Measurements from ENCODE around the gene C9orf72.

C9orf72 gene

DNA sequence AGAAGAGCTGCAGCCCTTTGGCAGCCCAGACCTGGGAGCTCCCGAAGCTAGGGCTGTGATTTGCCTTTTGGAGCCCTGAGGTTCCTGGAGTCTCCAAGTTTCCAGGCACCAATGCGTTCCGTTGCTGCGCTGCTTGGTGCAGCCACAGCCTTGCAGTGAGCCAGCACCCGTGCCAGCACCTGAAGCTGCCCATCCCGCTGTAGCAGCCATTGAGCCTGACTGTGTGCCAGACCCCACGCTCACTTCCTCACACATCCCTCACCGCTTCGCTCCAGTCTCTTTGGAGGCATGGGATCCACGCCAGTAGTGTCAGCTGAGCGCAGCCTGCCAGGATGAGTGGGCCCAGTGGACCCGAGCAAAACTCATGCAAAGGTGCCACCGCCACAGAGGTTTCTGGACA, 22.5 kb upstream of the C9orf72 start:
- no peaks in the 10 kb centered on the region for H3K4me1 ChIP-seq (ENCODE audit: low read length)
- H3K9me2 ChIP-seq (replicated peaks; ENCODE audit: insufficient read depth, low read length) = no peaks in the 10 kb centered on the region
- no peaks in the 10 kb centered on the region for H3K27me3 ChIP-seq (replicated peaks; ENCODE audit: insufficient read depth, low read length)
- DNase-seq = no peak
- no peak overlapping the region for H3K4me2 ChIP-seq (ENCODE audit: low read depth, low read length)
- no peak overlapping the region for H2AFZ ChIP-seq (ENCODE audit: low read length)
- no peaks in the 10 kb centered on the region for H3K79me2 ChIP-seq (ENCODE audit: low read length)
- no peaks in the 10 kb centered on the region for H3K36me3 ChIP-seq (replicated peaks; ENCODE audit: insufficient read depth, low read length)
- H3K9me3 ChIP-seq (replicated peaks; ENCODE audit: insufficient read depth, low read length) = no peaks in the 10 kb centered on the region
- no peak for TF ChIP-seq EZH2 (optimal IDR thresholded peaks at IDR 0.05; ENCODE audit: low read depth, low read length)
- no peak for TF ChIP-seq CTCF (IDR thresholded peaks at IDR 0.05; ENCODE audit: low read length)
- TF ChIP-seq EZH2phosphoT487 (IDR thresholded peaks at IDR 0.05; ENCODE audit: low read length) = no peak
- no peak overlapping the region for H3K27ac ChIP-seq (ENCODE audit: low read length)
- no peaks in the 10 kb centered on the region for H3F3A ChIP-seq (ENCODE audit: insufficient read depth, low read length)
- no peak overlapping the region for H3K9ac ChIP-seq (ENCODE audit: low read length)
- no peak overlapping the region for H3K4me3 ChIP-seq (ENCODE audit: low read length)
- H4K20me1 ChIP-seq (ENCODE audit: insufficient read depth, low read length) = no peaks in the 10 kb centered on the region

DNA sequence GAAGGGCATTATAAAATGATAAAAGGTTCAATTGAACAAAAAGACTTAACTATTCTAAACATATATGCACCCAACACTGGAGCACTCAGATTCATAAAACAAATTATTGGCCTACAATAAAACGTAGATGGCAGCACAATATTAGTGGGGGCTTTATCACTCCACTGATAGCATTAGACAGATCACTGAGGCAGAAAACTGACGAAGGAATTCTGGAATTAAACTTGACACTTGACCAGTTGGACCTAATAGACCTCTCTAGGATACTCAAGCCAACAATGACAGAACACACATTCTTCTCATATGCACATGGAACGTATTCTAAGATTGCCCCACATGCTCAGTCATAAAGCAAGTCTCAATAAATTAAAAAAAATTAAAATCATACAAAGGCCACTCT, 18.4 kb upstream of the C9orf72 start:
- no peak overlapping the region for H2AFZ ChIP-seq (ENCODE audit: low read length)
- H3K27ac ChIP-seq (ENCODE audit: low read length) = peak overlapping the region; percentile 29; the same call in 1 of the 2 replicates
- no peaks in the 10 kb centered on the region for H3K9me2 ChIP-seq (replicated peaks; ENCODE audit: insufficient read depth, low read length)
- no peaks in the 10 kb centered on the region for H4K20me1 ChIP-seq (ENCODE audit: insufficient read depth, low read length)
- no peaks in the 10 kb centered on the region for H3K4me1 ChIP-seq (ENCODE audit: low read length)
- H3K9me3 ChIP-seq (replicated peaks; ENCODE audit: insufficient read depth, low read length) = no peaks in the 10 kb centered on the region
- TF ChIP-seq EZH2phosphoT487 (IDR thresholded peaks at IDR 0.05; ENCODE audit: low read length) (no peak), CTCF (IDR thresholded peaks at IDR 0.05; ENCODE audit: low read length) (no peak)
- no peak overlapping the region for H3K4me3 ChIP-seq (ENCODE audit: low read length)
- H3K36me3 ChIP-seq (replicated peaks; ENCODE audit: insufficient read depth, low read length) = no peaks in the 10 kb centered on the region
- no peak overlapping the region for H3K9ac ChIP-seq (ENCODE audit: low read length)
- H3F3A ChIP-seq (ENCODE audit: insufficient read depth, low read length) = no peaks in the 10 kb centered on the region
- no peak overlapping the region for H3K4me2 ChIP-seq (ENCODE audit: low read depth, low read length)
- DNase-seq = no peak
- no peaks in the 10 kb centered on the region for H3K79me2 ChIP-seq (ENCODE audit: low read length)
- no peaks in the 10 kb centered on the region for H3K27me3 ChIP-seq (replicated peaks; ENCODE audit: insufficient read depth, low read length)

DNA sequence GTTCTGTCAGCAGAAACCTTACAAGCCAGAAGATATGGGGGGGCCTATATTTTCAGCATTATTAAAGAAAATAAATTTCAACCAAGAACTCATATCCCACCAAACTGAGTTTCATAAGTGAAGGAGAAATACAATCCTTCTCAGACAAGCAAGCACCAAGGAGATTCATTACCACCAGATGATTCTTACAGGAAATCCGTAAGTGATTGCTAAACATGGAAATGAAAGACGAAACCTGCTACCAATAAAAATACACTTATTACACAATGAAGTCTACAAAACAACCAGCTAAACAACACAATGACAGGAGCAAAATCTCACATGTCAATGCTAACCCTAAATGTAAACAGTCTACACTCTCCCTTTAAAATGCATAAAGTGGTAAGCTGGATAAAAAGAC, 17.8 kb upstream of the C9orf72 start:
- Histone ChIP-seq H3K27me3 (replicated peaks; ENCODE audit: insufficient read depth, low read length) (no peaks in the 10 kb centered on the region), H3K4me3 (ENCODE audit: low read length) (no peak overlapping the region), H3K9me2 (replicated peaks; ENCODE audit: insufficient read depth, low read length) (no peaks in the 10 kb centered on the region), H3K9ac (ENCODE audit: low read length) (no peak overlapping the region), H3K27ac (ENCODE audit: low read length) (peak overlapping the region; percentile 29; the same call in 1 of the 2 replicates), H2AFZ (ENCODE audit: low read length) (no peak overlapping the region), H3K4me2 (ENCODE audit: low read depth, low read length) (no peak overlapping the region), H3F3A (ENCODE audit: insufficient read depth, low read length) (no peaks in the 10 kb centered on the region), H3K9me3 (replicated peaks; ENCODE audit: insufficient read depth, low read length) (no peaks in the 10 kb centered on the region), H3K4me1 (ENCODE audit: low read length) (no peaks in the 10 kb centered on the region), H3K79me2 (ENCODE audit: low read length) (no peaks in the 10 kb centered on the region), H3K36me3 (replicated peaks; ENCODE audit: insufficient read depth, low read length) (no peaks in the 10 kb centered on the region), H4K20me1 (ENCODE audit: insufficient read depth, low read length) (no peaks in the 10 kb centered on the region)
- no peak for DNase-seq
- TF ChIP-seq CTCF (IDR thresholded peaks at IDR 0.05; ENCODE audit: low read length) (no peak), EZH2 (optimal IDR thresholded peaks at IDR 0.05; ENCODE audit: low read depth, low read length) (no peak), EZH2phosphoT487 (IDR thresholded peaks at IDR 0.05; ENCODE audit: low read length) (no peak)

All from MM.1S (cell line).